HG03469 (cell line): ENCODE measurements around the gene PIM1.
"Not testable (repeated sequence)": the region's sequence is repeated elsewhere in the genome, so short reads cannot be mapped to it uniquely, and the experiment has no call there.

ENCODE experiments used
- ATAC-seq: cut with Tn5 transposase; IDR thresholded peaks from one replicate; pipeline ENCODE4 v1.9.1; 2021; ENCODE audit warnings: mild to moderate bottlenecking, moderate library complexity, moderate number of reproducible peaks; ENCODE audit not compliant: unreplicated experiment

PIM1 gene

GRCh38 chr6:37185949-37186720 is 16.2 kb downstream of the PIM1 start:
- ATAC-seq = not testable (repeated sequence)

- ATAC-seq = no peak
These were observed 17.5 kb downstream of the PIM1 start for GRCh38 chr6:37187321-37188022.

DNA sequence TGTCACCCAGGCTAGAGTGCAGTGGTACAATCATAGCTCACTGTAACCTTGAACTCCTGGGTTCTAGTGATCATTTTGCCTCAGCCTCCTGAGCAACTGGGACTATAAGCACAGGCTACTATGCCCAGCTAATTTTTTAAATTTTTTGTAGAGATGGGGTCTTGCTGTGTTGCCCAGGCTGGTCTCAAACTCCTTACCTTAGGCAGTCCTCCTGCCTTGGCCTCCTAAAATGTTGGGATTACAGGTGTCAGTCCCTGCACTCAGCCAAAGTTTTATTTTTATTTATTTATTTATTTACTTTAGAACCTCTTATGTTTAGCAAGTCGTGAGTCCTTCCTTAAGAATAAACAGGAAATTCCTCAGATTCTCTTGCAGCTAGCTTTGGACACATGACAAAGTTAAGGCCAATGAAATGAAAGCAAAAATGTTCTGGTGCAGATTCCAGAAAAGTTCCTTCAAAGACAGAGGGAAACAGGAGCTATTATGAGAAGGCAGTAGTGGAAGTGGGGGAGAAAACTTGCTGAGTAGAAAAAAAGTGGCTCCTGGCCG is 19.1 kb downstream of the PIM1 start:
- ATAC-seq = no peak

DNA sequence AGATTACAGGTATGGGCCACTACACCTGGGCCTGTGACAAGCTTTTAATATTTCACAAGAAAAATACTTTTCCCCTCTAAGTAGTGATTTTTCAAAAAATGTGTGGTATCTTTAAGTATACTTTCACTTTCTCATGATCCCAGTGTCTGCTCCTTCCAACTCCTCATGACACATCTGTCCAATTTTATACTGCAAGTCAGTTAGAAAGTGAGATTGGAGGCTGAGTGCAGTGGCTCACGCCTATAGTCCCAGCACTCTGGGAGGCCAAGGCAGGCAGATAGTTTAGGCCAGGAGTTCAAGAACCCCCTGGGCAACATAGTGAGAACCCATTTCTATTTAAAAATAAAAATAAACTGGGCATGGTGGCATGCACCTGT is 20.2 kb downstream of the PIM1 start:
- no peak for ATAC-seq

DNA sequence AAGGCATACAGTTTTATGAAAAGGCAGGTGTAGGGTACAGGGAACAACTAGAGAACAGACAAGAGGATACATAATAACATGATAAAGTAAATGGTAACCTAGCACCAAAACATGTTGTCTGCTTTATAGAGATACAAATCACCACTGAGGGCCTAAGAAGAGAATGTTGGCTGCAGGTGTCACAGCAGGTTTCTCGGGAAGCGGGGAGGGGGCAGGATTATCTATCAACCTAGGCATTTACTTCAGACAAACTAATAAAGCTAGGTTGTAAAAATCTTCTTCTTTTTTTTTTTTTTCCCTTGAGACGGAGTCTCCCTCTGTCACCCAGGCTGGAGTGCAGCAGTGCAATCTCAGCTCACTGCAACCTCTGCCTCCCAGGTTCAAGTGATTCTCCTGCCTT is 22.7 kb downstream of the PIM1 start:
- ATAC-seq = no peak

DNA sequence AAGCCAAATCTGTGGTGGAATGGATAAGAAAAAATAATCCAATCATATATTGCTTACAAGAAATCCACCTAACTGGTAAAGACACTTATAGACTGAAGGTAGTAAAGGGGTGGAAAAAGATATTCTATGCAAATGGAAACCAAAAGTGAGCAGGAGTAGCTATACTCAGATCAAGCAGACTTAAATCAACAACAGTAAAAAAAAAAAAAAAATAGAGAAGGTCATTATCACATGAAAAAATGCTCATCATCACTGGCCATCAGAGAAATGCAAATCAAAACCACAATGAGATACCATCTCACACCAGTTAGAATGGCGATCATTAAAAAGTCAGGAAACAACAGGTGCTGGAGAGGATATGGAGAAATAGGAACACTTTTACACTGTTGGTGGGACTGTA is 24.9 kb downstream of the PIM1 start:
- not testable (repeated sequence) for ATAC-seq

GRCh38 chr6:37196451-37196850 is 26.5 kb downstream of the PIM1 start:
- ATAC-seq = not testable (repeated sequence)

- ATAC-seq = no peak
These were observed 30.1 kb downstream of the PIM1 start for GRCh38 chr6:37200085-37200484.

- ATAC-seq = no peak
These were observed 31.8 kb downstream of the PIM1 start for GRCh38 chr6:37201726-37202125.

GRCh38 chr6:37202788-37203491 is 33.0 kb downstream of the PIM1 start:
- no peak for ATAC-seq

GRCh38 chr6:37204014-37204751 is 34.2 kb downstream of the PIM1 start:
- no peak for ATAC-seq

DNA sequence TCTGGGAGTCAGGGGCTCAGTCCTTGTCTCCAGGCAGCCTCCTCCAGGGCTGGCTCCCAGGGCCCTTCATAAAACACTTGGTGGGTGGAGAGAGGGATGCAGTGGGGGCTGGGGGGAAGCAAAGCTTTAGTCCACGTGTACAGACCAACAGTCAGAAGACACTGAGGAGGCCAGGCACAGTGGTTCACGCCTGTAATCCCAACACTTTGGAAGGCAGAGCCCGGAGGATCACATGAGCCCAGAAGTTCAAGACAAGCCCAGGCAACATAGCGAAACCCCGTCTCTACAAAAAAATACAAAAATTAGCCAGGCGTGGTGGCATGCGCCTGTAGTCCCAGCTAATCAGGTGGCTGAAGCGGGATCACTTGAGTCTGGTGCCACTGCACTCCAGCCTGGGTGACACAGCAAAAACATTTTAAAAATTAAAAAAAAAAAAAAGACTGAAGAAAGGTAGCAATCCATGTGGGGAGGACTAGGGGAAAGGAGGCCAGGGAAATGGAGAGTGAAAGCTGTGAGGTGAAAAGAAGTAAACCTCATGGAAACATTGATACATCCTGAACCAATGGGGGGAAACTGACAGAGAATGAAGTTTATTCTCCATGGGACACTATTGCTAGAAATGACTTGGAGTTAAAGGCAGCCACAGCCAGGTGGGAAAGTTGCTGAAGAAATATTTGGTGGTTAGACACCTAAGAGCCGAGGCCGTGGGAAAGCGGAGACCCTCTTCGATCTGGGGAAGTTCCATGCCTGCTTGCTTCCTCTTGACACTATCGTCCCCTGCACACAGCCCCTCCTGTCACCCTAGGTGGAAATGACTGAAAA is 35.4 kb downstream of the PIM1 start:
- no peak for ATAC-seq

- ATAC-seq = no peak
These were observed 36.0 kb downstream of the PIM1 start for GRCh38 chr6:37205997-37206340.

DNA sequence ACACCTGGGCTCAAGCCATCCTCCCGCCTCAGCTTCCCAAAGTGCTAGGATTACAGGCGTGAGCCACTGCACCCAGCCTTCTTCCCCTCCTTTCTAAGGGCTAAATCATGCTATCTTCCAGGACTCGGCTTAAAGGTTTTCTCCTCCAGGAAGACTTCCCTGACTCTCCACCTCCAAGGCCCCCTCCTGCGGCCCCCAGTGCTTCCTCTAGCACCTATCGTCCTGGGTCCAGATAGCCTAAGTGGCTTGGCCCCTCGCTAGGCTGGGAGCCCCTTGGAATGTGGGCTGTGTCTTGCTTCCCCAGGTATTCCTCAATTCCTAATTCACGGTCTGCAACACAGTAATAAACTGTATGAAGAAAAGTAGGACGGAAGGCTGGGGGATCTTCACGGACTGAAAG is 36.7 kb downstream of the PIM1 start:
- ATAC-seq = no peak

- ATAC-seq = no peak
These were observed 38.0 kb downstream of the PIM1 start for GRCh38 chr6:37207903-37208456.

- ATAC-seq = no peak
These were observed 38.8 kb downstream of the PIM1 start for GRCh38 chr6:37208793-37209192.

GRCh38 chr6:37209461-37210205 is 39.7 kb downstream of the PIM1 start:
- no peak for ATAC-seq

DNA sequence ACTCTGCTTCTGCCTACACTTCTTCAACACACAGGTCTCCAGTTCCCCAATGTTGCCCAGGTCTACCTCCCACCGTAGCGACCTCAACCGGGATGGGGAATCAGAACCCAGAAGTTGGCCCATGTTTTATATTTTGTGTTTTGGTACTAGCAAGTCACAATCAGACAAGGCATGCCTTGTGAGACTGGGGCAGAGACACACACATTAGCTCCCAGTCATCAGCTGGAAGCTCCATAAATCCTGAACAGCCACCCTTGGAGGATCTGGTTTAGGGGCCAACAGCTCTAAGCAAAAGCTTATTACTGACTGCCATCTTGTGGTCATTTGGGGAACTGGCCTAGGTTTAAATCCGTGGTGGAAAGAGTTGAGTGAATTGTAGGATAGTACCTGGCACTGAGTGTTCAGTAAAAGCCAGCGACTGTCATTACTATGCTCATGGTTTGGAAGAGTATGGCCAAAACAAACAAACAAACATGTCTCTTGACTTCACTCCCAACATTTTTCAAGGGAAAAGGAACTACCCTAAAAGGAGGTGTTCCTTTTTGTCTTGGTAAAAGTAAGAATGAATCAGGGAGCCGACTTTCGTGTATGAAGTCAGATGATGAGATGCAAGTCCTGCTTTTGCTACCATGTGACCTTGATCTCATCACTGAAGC is 40.5 kb downstream of the PIM1 start:
- ATAC-seq = no peak

- ATAC-seq = no peak
These were observed 42.3 kb downstream of the PIM1 start for GRCh38 chr6:37212268-37212667.
